ENCODE measurements around the gene SPATA31C1. TPM values are rescaled to one million over a fixed set of nuclear protein-coding genes. Genes with fewer than 3 reads are reported as not detected.

Gene SPATA31C1
- total RNA-seq, 1 donor from 2014 or later = not detected

DNA sequence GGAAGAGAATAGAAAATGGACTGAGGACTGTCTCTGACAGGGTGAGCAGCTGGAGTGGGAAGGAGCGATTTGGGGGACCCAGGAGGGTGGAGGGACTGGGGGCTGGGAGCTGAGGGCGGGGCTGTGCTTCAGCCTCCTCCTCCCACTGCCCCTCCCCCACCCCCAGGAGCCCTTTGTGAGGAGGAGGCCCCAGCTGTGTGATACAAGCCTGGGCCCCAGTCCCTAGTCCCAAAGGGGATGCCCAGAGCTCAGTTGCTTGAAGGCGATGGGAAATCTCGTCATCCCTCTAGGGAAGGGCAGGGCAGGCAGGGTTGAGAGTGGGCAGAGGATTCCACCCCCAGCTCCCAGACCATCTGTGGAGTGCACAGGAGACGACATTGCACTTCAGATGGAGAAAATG, 35.1 kb upstream of the SPATA31C1 start, which contains the start of gene SPATA31E1:
TSS of gene SPATA31E1 (plus strand) at position 251 of the 400 bp plus-strand sequence. CDS start at position 266, 15 bp downstream.
- no peak for DNase-seq (ENCODE audit: low read depth)
- TF ChIP-seq, protein P1, sequence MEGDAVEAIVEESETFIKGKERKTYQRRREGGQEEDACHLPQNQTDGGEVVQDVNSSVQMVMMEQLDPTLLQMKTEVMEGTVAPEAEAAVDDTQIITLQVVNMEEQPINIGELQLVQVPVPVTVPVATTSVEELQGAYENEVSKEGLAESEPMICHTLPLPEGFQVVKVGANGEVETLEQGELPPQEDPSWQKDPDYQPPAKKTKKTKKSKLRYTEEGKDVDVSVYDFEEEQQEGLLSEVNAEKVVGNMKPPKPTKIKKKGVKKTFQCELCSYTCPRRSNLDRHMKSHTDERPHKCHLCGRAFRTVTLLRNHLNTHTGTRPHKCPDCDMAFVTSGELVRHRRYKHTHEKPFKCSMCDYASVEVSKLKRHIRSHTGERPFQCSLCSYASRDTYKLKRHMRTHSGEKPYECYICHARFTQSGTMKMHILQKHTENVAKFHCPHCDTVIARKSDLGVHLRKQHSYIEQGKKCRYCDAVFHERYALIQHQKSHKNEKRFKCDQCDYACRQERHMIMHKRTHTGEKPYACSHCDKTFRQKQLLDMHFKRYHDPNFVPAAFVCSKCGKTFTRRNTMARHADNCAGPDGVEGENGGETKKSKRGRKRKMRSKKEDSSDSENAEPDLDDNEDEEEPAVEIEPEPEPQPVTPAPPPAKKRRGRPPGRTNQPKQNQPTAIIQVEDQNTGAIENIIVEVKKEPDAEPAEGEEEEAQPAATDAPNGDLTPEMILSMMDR (conservative IDR thresholded peaks at IDR 0.05; ENCODE audit: low read depth, low read length) = no peak

DNA sequence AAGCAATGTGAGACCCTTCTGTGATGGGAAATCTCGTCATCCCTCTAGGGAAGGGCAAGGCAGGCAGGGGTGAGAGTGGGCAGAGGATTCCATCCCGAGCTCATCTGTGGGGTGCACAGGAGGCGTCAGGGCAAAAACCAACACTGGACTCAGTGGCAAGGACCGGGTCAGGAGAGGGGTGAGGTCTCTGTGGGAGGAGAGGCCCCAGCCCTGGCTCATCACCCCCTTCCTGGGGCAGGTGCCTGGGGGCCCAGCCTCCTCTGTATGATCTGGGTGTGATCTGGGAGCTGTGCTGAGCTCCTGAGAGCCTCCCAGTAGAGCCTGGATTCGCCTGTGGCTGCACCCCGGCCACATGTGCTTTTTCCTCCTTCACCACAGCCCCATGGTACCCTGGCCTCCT, 34.5 kb upstream of the SPATA31C1 start:
- no peak overlapping the region for H3K4me3 ChIP-seq (ENCODE audit: low read depth, low read length)
- no peak for DNase-seq (ENCODE audit: low read depth)
- TF ChIP-seq, protein P1 (conservative IDR thresholded peaks at IDR 0.05; ENCODE audit: low read depth, low read length) = no peak

More for the DNA sequence above, 35.1 kb upstream of the SPATA31C1 start, which contains the start of gene SPATA31E1:
- H3K4me3 ChIP-seq (ENCODE audit: low read depth, low read length) = no peak within 1 kb of the TSS

DNA sequence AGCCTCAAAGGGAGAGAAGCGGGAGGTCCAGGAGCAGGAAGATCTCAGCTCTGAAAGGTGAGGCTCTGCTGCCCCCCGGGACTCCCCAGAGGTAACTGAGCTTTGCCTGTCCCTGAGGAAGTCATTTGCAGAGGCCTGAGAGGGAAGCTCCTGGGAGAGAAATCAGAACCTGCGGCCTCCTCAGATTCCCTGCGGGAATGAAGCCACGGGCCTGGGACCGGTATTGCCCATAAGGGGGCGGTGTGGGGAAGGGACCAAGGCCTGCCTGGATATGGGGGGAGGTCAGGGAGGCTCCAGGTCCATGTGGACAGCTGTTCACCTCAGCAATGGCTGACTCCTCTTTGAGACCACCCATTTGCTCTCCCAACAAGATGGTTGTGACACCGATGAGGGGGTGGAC, 33.8 kb upstream of the SPATA31C1 start:
- no peak overlapping the region for H3K4me3 ChIP-seq (ENCODE audit: low read depth, low read length)
- DNase-seq (ENCODE audit: low read depth) = no peak
- TF ChIP-seq, protein P1 (conservative IDR thresholded peaks at IDR 0.05; ENCODE audit: low read depth, low read length) = peak; percentile 43

DNA sequence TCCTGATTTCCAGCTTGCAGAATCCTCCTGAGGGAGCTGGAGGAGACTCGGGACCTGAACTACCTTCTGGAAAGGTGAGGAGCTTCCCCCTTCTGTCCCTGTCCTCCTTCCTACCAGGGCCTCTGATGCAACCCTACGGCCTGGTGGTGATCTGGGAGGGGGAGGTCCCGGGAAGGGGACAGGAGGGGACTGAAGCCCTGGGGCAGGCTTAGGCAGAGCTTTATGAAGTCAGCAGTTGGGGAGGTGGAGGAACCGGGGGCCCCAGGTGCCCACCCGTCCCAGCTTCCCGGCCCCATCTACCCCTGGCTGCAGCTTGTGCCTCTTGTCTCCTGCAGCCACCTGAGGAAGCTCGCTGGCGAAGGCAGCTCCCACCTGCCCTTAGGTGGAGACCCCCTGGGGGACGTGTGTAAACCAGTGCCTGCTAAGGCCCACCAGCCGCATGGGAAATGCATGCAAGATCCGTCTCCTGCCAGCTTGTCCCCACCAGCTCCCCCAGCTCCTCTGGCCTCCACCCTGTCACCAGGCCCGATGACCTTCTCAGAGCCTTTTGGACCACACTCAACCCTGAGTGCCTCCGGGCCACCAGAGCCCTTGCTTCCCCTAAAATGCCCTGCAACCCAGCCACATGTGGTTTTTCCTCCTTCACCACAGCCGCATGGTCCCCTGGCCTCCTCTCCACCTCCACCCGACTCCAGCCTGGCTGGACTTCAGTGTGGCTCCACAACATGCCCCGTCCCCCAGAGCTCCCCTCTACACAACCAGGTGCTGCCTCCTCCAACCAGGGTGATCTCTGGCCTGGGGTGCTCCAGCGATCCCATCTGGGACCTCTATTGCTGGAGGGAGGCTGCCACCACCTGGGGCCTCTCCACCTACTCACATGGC, 32.9 kb upstream of the SPATA31C1 start:
- H3K4me3 ChIP-seq (ENCODE audit: low read depth, low read length) = no peak overlapping the region
- no peak for DNase-seq (ENCODE audit: low read depth)
- TF ChIP-seq, protein P1 (conservative IDR thresholded peaks at IDR 0.05; ENCODE audit: low read depth, low read length) = no peak

DNA sequence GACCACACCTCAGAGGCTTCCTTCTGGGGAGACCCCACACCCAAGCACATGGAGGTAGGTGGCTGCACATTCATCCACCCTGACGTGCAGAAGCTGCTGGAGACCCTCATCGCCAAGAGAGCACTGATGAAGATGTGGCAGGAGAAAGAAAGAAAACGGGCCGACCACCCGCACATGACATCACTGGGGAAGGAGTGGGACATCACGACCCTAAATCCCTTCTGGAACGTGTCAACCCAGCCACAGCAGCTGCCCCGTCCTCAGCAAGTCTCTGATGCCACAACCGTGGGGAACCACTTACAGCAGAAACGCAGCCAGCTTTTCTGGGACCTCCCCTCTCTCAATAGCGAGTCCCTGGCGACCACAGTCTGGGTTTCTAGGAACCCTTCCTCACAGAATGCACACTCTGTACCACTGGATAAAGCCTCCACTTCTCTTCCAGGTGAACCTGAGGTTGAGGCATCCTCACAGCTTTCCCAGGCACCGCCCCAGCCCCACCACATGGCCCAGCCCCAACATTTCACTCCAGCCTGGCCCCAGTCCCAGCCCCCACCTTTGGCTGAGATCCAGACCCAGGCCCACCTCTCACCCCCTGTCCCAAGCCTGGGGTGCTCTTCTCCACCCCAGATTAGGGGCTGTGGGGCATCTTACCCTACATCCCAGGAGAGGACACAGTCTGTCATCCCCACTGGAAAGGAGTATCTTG, 32.1 kb upstream of the SPATA31C1 start:
- no peak overlapping the region for H3K4me3 ChIP-seq (ENCODE audit: low read depth, low read length)
- TF ChIP-seq, protein P1 (conservative IDR thresholded peaks at IDR 0.05; ENCODE audit: low read depth, low read length) = no peak
- DNase-seq (ENCODE audit: low read depth) = no peak

DNA sequence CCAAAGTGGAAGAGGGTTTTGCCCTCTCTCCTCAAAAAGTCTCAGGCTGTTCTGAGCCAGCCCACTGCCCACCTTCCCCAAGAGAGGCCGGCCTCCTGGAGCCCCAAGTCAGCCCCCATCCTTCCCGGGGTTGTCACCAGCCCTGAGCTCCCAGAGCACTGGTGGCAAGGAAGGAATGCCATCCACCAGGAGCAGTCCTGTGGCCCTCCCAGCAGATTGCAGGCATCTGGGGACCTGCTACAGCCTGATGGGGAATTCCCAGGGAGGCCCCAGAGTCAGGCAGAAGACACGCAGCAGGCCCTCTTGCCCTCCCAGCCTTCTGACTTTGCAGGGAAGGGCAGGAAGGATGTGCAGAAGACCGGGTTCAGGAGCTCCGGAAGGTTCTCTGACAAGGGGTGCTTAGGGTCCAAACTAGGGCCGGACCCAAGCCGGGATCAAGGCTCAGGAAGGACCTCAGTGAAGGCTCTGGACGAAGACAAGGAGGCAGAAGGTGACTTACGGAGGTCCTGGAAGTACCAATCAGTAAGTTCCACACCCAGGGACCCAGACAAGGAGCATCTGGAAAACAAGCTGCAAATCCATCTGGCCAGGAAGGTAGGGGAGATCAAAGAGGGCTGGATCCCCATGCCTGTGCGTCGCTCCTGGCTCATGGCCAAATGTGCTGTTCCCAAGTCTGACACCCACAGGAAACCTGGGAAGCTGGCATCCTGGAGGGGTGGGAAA, 31.4 kb upstream of the SPATA31C1 start:
- no peak overlapping the region for H3K4me3 ChIP-seq (ENCODE audit: low read depth, low read length)
- DNase-seq (ENCODE audit: low read depth) = no peak
- TF ChIP-seq, protein P1 (conservative IDR thresholded peaks at IDR 0.05; ENCODE audit: low read depth, low read length) = no peak

All from epithelial cell of proximal tubule (primary cell).